GM12874 (cell line): ENCODE measurements around the gene RAB40C.

ENCODE experiments used
- CTCF ChIP-seq: IDR thresholded peaks from 2 replicates; pipeline ENCODE4 v1.5.1; 2011; ENCODE audit warnings: low read depth, mild to moderate bottlenecking, control low read depth, low read length, moderate library complexity; ENCODE audit not compliant: insufficient read depth

RAB40C gene

GRCh38 chr16:549544-550263, 40.2 kb upstream of the RAB40C start:
- TF ChIP-seq CTCF: 0 out of 2 replicates have a peak, but pooled peaks have one; percentile 6

GRCh38 chr16:551210-551609, 38.7 kb upstream of the RAB40C start:
- no peak for TF ChIP-seq CTCF

- no peak for TF ChIP-seq CTCF
These were observed 37.7 kb upstream of the RAB40C start for GRCh38 chr16:552171-552570.

GRCh38 chr16:553601-554296, 36.1 kb upstream of the RAB40C start:
- TF ChIP-seq CTCF: no peak

- TF ChIP-seq CTCF: no peak
These were observed 35.6 kb upstream of the RAB40C start for GRCh38 chr16:554297-554621.

- TF ChIP-seq CTCF: no peak
These were observed 35.1 kb upstream of the RAB40C start for GRCh38 chr16:554640-555365.
